OCI-LY1 (cell line): Measurements from ENCODE around the gene TBX18.

ENCODE experiments used
- H2AFZ ChIP-seq: fragments of 200-600 bp; sonication (generic), shearing (Covaris generic); 2 replicates; pipeline ENCODE4 v1.6.0; 2014; ENCODE audit warnings: antibody characterized with exemption, mild to moderate bottlenecking, low read length
- H3F3A ChIP-seq: fragments of 200-600 bp; sonication (generic), shearing (Covaris generic); 2 replicates; pipeline ENCODE4 v1.6.0; 2014; ENCODE audit warnings: mild to moderate bottlenecking, antibody characterized with exemption, low read length, moderate library complexity; ENCODE audit not compliant: insufficient read depth
- H3K27ac ChIP-seq: fragments of 200-600 bp; sonication (generic); 2 replicates; pipeline ENCODE4 v1.5.1; 2014; ENCODE audit warnings: low read length, mixed run types, mild to moderate bottlenecking, low read depth; ENCODE audit not compliant: poor library complexity, severe bottlenecking
- H3K27me3 ChIP-seq: fragments of 200-600 bp; sonication (generic); 2 replicates; pipeline ENCODE4 v1.6.0; 2014; ENCODE audit warnings: antibody characterized with exemption, mild to moderate bottlenecking, low read length, moderate library complexity; ENCODE audit not compliant: insufficient read depth
- H3K36me3 ChIP-seq: fragments of 200-600 bp; sonication (generic); 2 replicates; pipeline ENCODE4 v1.6.1; 2014; ENCODE audit warnings: mild to moderate bottlenecking, antibody characterized with exemption, low read length, moderate library complexity, mixed read lengths; ENCODE audit not compliant: insufficient read depth
- H3K4me1 ChIP-seq: fragments of 200-600 bp; sonication (generic); 2 replicates; pipeline ENCODE4 v1.5.1; 2014; ENCODE audit warnings: mild to moderate bottlenecking, low read length, moderate library complexity; ENCODE audit not compliant: insufficient read depth, severe bottlenecking
- H3K4me2 ChIP-seq: fragments of 200-600 bp; sonication (generic), shearing (Covaris generic); 2 replicates; pipeline ENCODE4 v1.6.1; 2014; ENCODE audit warnings: low read length
- H3K4me3 ChIP-seq: fragments of 200-600 bp; sonication (generic); 2 replicates; pipeline ENCODE4 v1.5.1; 2014; ENCODE audit warnings: low read length, low read depth, mild to moderate bottlenecking, mixed read lengths; ENCODE audit not compliant: poor library complexity, severe bottlenecking
- H3K79me2 ChIP-seq: fragments of 200-600 bp; shearing (Covaris generic); 2 replicates; pipeline ENCODE4 v1.6.1; 2016; ENCODE audit warnings: mixed run types, low read length, mixed read lengths; ENCODE audit not compliant: insufficient read depth
- H3K9ac ChIP-seq: fragments of 200-600 bp; sonication (generic), shearing (Covaris generic); 2 replicates; pipeline ENCODE4 v1.6.1; 2014; ENCODE audit warnings: mild to moderate bottlenecking, low read length, mixed read lengths
- H3K9me2 ChIP-seq: fragments of 200-600 bp; sonication (generic), shearing (Covaris generic); 2 replicates; pipeline ENCODE4 v1.6.1; 2014; ENCODE audit warnings: low read depth, mild to moderate bottlenecking, low read length, mixed read lengths
- H3K9me3 ChIP-seq: fragments of 200-600 bp; shearing (Covaris generic); 2 replicates; pipeline ENCODE4 v1.6.1; 2014; ENCODE audit warnings: low read length, mixed read lengths
- H4K20me1 ChIP-seq: fragments of 200-600 bp; sonication (generic), shearing (Covaris generic); 2 replicates; pipeline ENCODE4 v1.6.0; 2016; ENCODE audit warnings: mild to moderate bottlenecking, low read length; ENCODE audit not compliant: insufficient read depth
- CTCF ChIP-seq: fragments of 200-600 bp; sonication (generic), shearing (Covaris generic); IDR thresholded peaks from 2 replicates; pipeline ENCODE4 v1.5.1; 2017; ENCODE audit warnings: mild to moderate bottlenecking, antibody characterized with exemption, low read length, moderate library complexity, mixed read lengths
- EZH2 ChIP-seq: fragments of 200-600 bp; sonication (generic), shearing (Covaris generic); IDR thresholded peaks from 2 replicates; pipeline ENCODE4 v1.8.0; 2017; ENCODE audit warnings: borderline replicate concordance, mixed run types, mild to moderate bottlenecking, antibody characterized with exemption, low read length, moderate library complexity, mixed read lengths

The TBX18 gene

DNA sequence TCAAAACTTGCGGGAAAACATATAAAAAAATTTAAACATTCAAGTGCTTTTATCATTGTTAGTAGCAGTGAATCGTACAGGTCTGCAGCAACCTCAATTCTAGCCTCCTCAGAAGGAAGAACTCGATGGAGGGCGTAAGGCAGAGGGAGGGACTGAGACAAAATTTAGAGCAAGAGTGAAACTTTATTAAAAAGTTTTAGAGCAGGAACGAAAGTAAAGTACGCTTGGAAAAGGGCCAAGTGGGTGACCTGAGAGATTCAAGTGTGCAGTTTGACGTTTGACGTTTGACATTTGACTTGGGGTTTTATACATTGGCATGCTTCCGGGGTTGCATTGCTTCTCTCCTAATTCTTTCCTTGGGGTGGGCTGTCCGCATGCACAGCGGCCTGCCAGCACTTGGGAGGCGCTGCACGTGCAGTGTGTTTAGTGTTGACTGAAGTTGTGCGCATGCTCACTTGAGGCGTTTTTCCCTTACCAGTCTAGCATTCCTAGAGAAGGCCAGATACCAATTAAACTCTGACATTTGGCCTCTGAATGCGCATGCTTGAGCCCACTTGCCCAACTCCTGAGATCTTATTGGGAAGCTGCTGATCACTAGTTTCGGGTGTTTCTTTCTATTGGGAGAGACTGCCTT lies 82.6 kb downstream of the TBX18 start:
- Histone ChIP-seq H3K9me2 (no peaks in the 10 kb centered on the region), H4K20me1 (no peaks in the 10 kb centered on the region)

GRCh38 chr6:84675651-84676050 lies 88.7 kb downstream of the TBX18 start:
- Histone ChIP-seq H3K9me3 (no peaks in the 10 kb centered on the region), H3K27me3 (no peaks in the 10 kb centered on the region), H3K36me3 (no peaks in the 10 kb centered on the region), H3K4me2 (no peak overlapping the region), H3K4me1 (no peaks in the 10 kb centered on the region), H3F3A (no peaks in the 10 kb centered on the region), H4K20me1 (no peaks in the 10 kb centered on the region), H3K79me2 (no peaks in the 10 kb centered on the region), H3K9me2 (no peaks in the 10 kb centered on the region), H3K9ac (no peak overlapping the region), H3K4me3 (no peak overlapping the region), H2AFZ (no peak overlapping the region), H3K27ac (no peak overlapping the region)
- TF ChIP-seq CTCF = no peak

More for the DNA sequence above, 82.6 kb downstream of the TBX18 start:
- H3F3A ChIP-seq = no peaks in the 10 kb centered on the region
- H3K4me2 ChIP-seq = no peak overlapping the region
- H3K27me3 ChIP-seq = no peaks in the 10 kb centered on the region
- TF ChIP-seq EZH2 (no peak), CTCF (no peak)
- no peaks in the 10 kb centered on the region for H3K4me1 ChIP-seq
- H3K36me3 ChIP-seq = no peaks in the 10 kb centered on the region
- H3K4me3 ChIP-seq = no peak overlapping the region
- no peak overlapping the region for H2AFZ ChIP-seq
- no peak overlapping the region for H3K27ac ChIP-seq
- H3K9ac ChIP-seq = no peak overlapping the region
- H3K9me3 ChIP-seq = no peaks in the 10 kb centered on the region
- no peaks in the 10 kb centered on the region for H3K79me2 ChIP-seq

- Histone ChIP-seq H3K27ac (no peak overlapping the region), H3K9ac (no peak overlapping the region), H3K9me3 (no peaks in the 10 kb centered on the region), H3K4me3 (no peak overlapping the region), H3K4me2 (no peak overlapping the region), H3K9me2 (no peaks in the 10 kb centered on the region), H3K4me1 (no peaks in the 10 kb centered on the region), H3K36me3 (no peaks in the 10 kb centered on the region), H3F3A (no peaks in the 10 kb centered on the region), H2AFZ (no peak overlapping the region), H3K79me2 (no peaks in the 10 kb centered on the region), H4K20me1 (no peaks in the 10 kb centered on the region), H3K27me3 (no peaks in the 10 kb centered on the region)
- no peak for TF ChIP-seq CTCF
- no peak for TF ChIP-seq EZH2
Measured at GRCh38 chr6:84674395-84674794, 90.0 kb downstream of the TBX18 start.
